HG03025 (cell line): ENCODE measurements around the gene ITPRID1.

Experiments used
- ATAC-seq: cut with Tn5 transposase; IDR thresholded peaks from one replicate; pipeline ENCODE4 v1.9.1; 2021; ENCODE audit warnings: mild to moderate bottlenecking, moderate library complexity; ENCODE audit not compliant: unreplicated experiment, low FRiP score

The ITPRID1 gene

GRCh38 chr7:31603046-31603445, 89.2 kb downstream of the ITPRID1 start:
- no peak for ATAC-seq

GRCh38 chr7:31613604-31614003, 99.7 kb downstream of the ITPRID1 start:
- no peak for ATAC-seq

- ATAC-seq = no peak
Measured at GRCh38 chr7:31633467-31633866, 119.6 kb downstream of the ITPRID1 start.

- no peak for ATAC-seq
Measured at GRCh38 chr7:31633894-31634494, 120.1 kb downstream of the ITPRID1 start.

- no peak for ATAC-seq
Measured at GRCh38 chr7:31640381-31640780, 126.5 kb downstream of the ITPRID1 start.

GRCh38 chr7:31642681-31643115, 128.8 kb downstream of the ITPRID1 start:
- ATAC-seq = no peak

- no peak for ATAC-seq
Measured at GRCh38 chr7:31646942-31647341, 133.1 kb downstream of the ITPRID1 start.

GRCh38 chr7:31647511-31647910, 133.6 kb downstream of the ITPRID1 start:
- no peak for ATAC-seq

GRCh38 chr7:31648288-31648687, 134.4 kb downstream of the ITPRID1 start:
- ATAC-seq = no peak

GRCh38 chr7:31648880-31649279, 135.0 kb downstream of the ITPRID1 start:
- no peak for ATAC-seq

- no peak for ATAC-seq
Measured at GRCh38 chr7:31651234-31652062, 137.6 kb downstream of the ITPRID1 start.

GRCh38 chr7:31652063-31652326, 138.1 kb downstream of the ITPRID1 start:
- no peak for ATAC-seq

GRCh38 chr7:31663072-31663471, 149.2 kb downstream of the ITPRID1 start:
- ATAC-seq = no peak

GRCh38 chr7:31664890-31665289, 151.0 kb downstream of the ITPRID1 start:
- no peak for ATAC-seq

- no peak for ATAC-seq
Measured at GRCh38 chr7:31665546-31665945, 151.7 kb downstream of the ITPRID1 start.

GRCh38 chr7:31669461-31669860, 155.6 kb downstream of the ITPRID1 start:
- no peak for ATAC-seq

- no peak for ATAC-seq
Measured at GRCh38 chr7:31679574-31680305, 165.8 kb downstream of the ITPRID1 start.

- ATAC-seq = no peak
Measured at GRCh38 chr7:31683445-31684225, 169.7 kb downstream of the ITPRID1 start.

- ATAC-seq = no peak
Measured at GRCh38 chr7:31687024-31687748, 173.3 kb downstream of the ITPRID1 start, which contains the start of gene PPP1R17. Gene PPP1R17 (plus strand): TSS chr7:31687215. CDS start chr7:31692442, 5,227 bp downstream.

- peak; percentile 99 for ATAC-seq
Measured at GRCh38 chr7:31688372-31688771, 174.5 kb downstream of the ITPRID1 start.
